Caco-2 (cell line): ENCODE measurements around the gene HDAC4. TPM values are rescaled to one million over a fixed set of nuclear protein-coding genes. Genes with fewer than 3 reads are reported as not detected.

Experiments used
- BruUV-seq: library from RNA; stranded (reverse); fragments of 400-500 nt; replicated peaks from 2 replicates; lab custom pipeline; 2021; lab: Mats Ljungman, UMichigan
- CTCF ChIA-PET: fragments of 300-600 bp; sonication (Branson Sonifier 250); formaldehyde crosslinking; loops from one replicate; lab custom pipeline; 2022; ENCODE audit warnings: antibody characterized with exemption; lab: Charles Lee
- POLR2A ChIA-PET: fragments of 300-600 bp; sonication (Branson Sonifier 250); formaldehyde crosslinking; loops from one replicate; lab custom pipeline; 2022; ENCODE audit warnings: antibody characterized with exemption; lab: Charles Lee
- DNase-seq, 2 experiments: peaks; one replicate each; pipeline versions ENCODE4 v3.0.0 to v3.0.0-alpha.2; 2020 to 2022
- H3K27me3 ChIP-seq: replicated peaks from 2 replicates; pipeline ENCODE4 v1.6.0; 2011; ENCODE audit warnings: low read length; ENCODE audit not compliant: control insufficient read depth, insufficient read depth
- H3K36me3 ChIP-seq: 2 replicates; pipeline ENCODE4 v1.5.1; 2011; ENCODE audit warnings: low read length; ENCODE audit not compliant: control insufficient read depth, insufficient read depth
- H3K4me1 ChIP-seq: fragments of 250-450 bp; sonication (Bioruptor Pico); 2 replicates; pipeline ENCODE4 v1.5.1; 2020; ENCODE audit warnings: mild to moderate bottlenecking
- H3K4me3 ChIP-seq: 2 replicates; pipeline ENCODE4 v1.5.1; 2011; ENCODE audit warnings: low read depth, mild to moderate bottlenecking, control low read depth, low read length
- H3K9me3 ChIP-seq: fragments of 250-450 bp; sonication (Bioruptor Pico); 2 replicates; pipeline ENCODE4 v1.5.1; 2020; ENCODE audit warnings: mild to moderate bottlenecking, moderate library complexity
- H3K27ac Mint-ChIP-seq: one replicate; pipeline ENCODE4 v1.8.0; 2022; ENCODE audit warnings: mixed read lengths; ENCODE audit not compliant: unreplicated experiment
- H3K27me3 Mint-ChIP-seq: one replicate; pipeline ENCODE4 v1.8.0; 2022; ENCODE audit warnings: mixed read lengths; ENCODE audit not compliant: insufficient read depth, unreplicated experiment
- H3K36me3 Mint-ChIP-seq: one replicate; pipeline ENCODE4 v1.8.0; 2022; ENCODE audit warnings: mild to moderate bottlenecking, mixed read lengths; ENCODE audit not compliant: insufficient read depth, unreplicated experiment
- H3K4me1 Mint-ChIP-seq: one replicate; pipeline ENCODE4 v1.8.0; 2022; ENCODE audit warnings: low read depth, mixed read lengths; ENCODE audit not compliant: unreplicated experiment
- H3K4me3 Mint-ChIP-seq: one replicate; pipeline ENCODE4 v1.8.0; 2022; ENCODE audit warnings: mild to moderate bottlenecking, moderate library complexity, mixed read lengths; ENCODE audit not compliant: unreplicated experiment
- H3K9me3 Mint-ChIP-seq: one replicate; pipeline ENCODE4 v1.8.0; 2022; ENCODE audit warnings: mixed read lengths; ENCODE audit not compliant: unreplicated experiment
- intact Hi-C: fragments of 100-400 bp; cut with micrococcal nuclease; formaldehyde crosslinking; loops from one replicate; pipeline ENCODE4 v1.10.0; 2022; ENCODE audit not compliant: unreplicated experiment
- total RNA-seq: library from RNA; stranded (reverse); gene quantifications from 2 replicates; pipeline ENCODE4 v1.2.3, GENCODE V29; 2022
- TF ChIP-seq, protein P1 (sequence below), 2 experiments: fragments of 200-600 bp in 1 of 2; IDR thresholded peaks; 1 replicate in 1 of 2; 2 replicates in 1 of 2; pipeline versions ENCODE4 v1.5.1 to v1.8.0; 2011 to 2022; ENCODE audit warnings: antibody characterized with exemption in 1 of 2, control low read depth in 1 of 2, inconsistent platforms in 1 of 2, low read depth in 1 of 2, low read length in 1 of 2, mild to moderate bottlenecking in 1 of 2, moderate library complexity in 1 of 2; ENCODE audit not compliant: insufficient read depth in 1 of 2, severe bottlenecking in 1 of 2, unreplicated experiment in 1 of 2

Gene HDAC4
- total RNA-seq, 1 experiment from 2014 or later: 15.5 TPM

DNA sequence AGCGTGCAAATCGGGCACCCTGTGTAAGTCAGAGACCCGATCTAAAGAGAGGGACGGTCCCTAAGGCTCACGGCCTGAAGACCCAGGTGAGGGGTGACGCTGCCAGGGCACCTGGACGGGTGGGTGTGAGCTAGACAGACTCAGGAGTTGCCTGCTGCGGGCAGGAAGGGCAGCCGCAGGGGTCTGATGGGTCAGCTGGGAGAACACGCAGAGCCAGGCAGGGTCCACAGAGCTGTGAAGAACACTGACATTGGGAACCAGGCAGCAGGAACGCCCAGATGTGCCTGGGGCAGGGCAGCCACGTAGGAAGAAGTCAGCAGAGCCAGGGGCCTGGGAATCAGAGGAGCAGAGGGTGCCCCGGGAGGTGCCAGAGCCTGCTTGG lies 25.9 kb downstream of the HDAC4 start:
- H3K27me3 Mint-ChIP-seq: no peaks in the 10 kb centered on the region
- intact Hi-C loops: no loop called here
- H3K27ac Mint-ChIP-seq: no peak overlapping the region
- TF ChIP-seq, protein P1, sequence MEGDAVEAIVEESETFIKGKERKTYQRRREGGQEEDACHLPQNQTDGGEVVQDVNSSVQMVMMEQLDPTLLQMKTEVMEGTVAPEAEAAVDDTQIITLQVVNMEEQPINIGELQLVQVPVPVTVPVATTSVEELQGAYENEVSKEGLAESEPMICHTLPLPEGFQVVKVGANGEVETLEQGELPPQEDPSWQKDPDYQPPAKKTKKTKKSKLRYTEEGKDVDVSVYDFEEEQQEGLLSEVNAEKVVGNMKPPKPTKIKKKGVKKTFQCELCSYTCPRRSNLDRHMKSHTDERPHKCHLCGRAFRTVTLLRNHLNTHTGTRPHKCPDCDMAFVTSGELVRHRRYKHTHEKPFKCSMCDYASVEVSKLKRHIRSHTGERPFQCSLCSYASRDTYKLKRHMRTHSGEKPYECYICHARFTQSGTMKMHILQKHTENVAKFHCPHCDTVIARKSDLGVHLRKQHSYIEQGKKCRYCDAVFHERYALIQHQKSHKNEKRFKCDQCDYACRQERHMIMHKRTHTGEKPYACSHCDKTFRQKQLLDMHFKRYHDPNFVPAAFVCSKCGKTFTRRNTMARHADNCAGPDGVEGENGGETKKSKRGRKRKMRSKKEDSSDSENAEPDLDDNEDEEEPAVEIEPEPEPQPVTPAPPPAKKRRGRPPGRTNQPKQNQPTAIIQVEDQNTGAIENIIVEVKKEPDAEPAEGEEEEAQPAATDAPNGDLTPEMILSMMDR (IDR thresholded peaks at IDR 0.05; ENCODE audit: insufficient read depth in 1 of 2, low read depth in 1 of 2, low read length in 1 of 2, severe bottlenecking in 1 of 2, unreplicated experiment in 1 of 2): no peak
- CTCF ChIA-PET: no interaction called here
- no peak for DNase-seq
- H3K36me3 ChIP-seq: no peaks in the 10 kb centered on the region
- no peaks in the 10 kb centered on the region for H3K9me3 Mint-ChIP-seq
- no peaks in the 10 kb centered on the region for H3K36me3 Mint-ChIP-seq
- no peaks in the 10 kb centered on the region for H3K9me3 ChIP-seq
- POLR2A ChIA-PET: no interaction called here
- no peaks in the 10 kb centered on the region for H3K4me1 Mint-ChIP-seq
- no TSS peak for BruUV-seq
- no peak overlapping the region for H3K4me3 ChIP-seq
- no peaks in the 10 kb centered on the region for H3K4me1 ChIP-seq
- no peak overlapping the region for H3K4me3 Mint-ChIP-seq
- H3K27me3 ChIP-seq: no peaks in the 10 kb centered on the region

DNA sequence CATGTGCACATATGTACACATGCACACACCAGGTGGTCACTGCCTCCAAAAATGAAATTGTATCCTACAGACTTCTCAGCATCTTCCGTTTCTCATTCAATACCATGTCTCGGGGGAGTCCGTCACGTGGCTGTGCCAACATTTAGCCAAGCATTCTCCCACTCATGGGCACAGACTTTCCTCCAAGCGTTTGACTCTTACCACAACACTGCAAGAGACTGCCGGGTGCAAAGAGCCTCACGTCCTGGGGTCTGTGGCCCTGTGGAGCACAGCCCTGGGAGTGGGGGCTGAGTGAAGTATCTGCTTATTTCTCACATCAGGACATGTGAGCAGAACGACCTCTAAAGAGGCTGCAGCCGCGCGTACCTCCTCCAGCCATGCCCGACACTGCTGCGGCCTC lies 28.0 kb downstream of the HDAC4 start:
- no peaks in the 10 kb centered on the region for H3K27me3 Mint-ChIP-seq
- H3K27ac Mint-ChIP-seq: no peak overlapping the region
- BruUV-seq: no TSS peak
- TF ChIP-seq, protein P1 (IDR thresholded peaks at IDR 0.05; ENCODE audit: insufficient read depth in 1 of 2, low read depth in 1 of 2, low read length in 1 of 2, severe bottlenecking in 1 of 2, unreplicated experiment in 1 of 2): no peak
- Histone ChIP-seq H3K4me3 (no peak overlapping the region), H3K4me1 (no peaks in the 10 kb centered on the region), H3K36me3 (no peaks in the 10 kb centered on the region), H3K27me3 (no peaks in the 10 kb centered on the region), H3K9me3 (no peaks in the 10 kb centered on the region)
- no peaks in the 10 kb centered on the region for H3K36me3 Mint-ChIP-seq
- no peaks in the 10 kb centered on the region for H3K9me3 Mint-ChIP-seq
- no peaks in the 10 kb centered on the region for H3K4me1 Mint-ChIP-seq
- POLR2A ChIA-PET: no interaction called here
- DNase-seq: no peak
- CTCF ChIA-PET: no interaction called here
- intact Hi-C loops: no loop called here
- no peak overlapping the region for H3K4me3 Mint-ChIP-seq

DNA sequence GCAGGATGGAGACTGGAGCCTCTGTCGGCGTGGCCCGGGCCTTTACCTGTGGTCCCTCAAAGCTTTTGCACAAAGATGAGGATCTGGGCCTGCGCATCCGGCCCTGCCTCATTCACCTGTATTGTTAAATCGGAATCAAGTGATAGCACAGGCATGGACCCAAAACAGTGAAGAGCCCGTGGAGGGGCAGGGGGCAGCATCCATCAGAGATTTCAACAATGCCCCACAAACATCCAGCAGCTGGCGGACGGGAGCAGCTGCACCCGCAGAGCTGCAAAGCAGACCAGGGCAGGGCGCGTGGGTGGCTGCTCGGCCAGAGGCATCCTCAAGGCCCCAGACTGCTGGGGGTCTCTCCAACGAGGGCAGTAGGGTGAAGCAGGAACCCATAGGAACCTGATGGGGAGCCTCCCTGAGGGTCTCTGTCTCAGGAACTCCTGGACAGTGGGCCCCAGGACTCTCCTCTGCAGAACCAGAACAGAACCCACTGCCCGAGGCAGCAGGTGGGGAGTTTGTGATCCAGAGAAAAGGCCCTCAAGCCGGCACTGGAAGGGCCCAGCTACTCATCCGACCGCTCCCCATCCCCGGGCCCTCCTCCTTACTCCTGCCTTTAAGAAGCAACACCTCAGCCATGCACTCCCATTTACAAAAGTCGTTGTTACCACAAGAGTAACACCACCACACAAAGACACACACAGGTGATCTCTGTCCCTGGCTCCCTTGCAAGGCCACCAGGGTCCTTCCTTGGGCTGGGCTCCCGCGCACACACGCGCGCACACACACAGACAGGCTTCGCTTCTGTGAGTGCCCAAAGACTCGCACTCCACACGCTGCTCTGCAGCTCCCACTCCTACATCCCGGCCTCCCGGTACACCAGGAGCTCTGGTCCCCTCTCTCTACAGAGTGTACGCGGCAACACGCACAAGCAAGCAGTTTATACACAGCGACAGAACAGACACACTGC lies 28.8 kb downstream of the HDAC4 start:
- H3K27ac Mint-ChIP-seq: no peak overlapping the region
- POLR2A ChIA-PET: interaction anchor here (0.5 kb wide), 1 partner anchor 72 kb away, joined by 4 read pairs; no protein-coding TSS in a partner anchor
- TF ChIP-seq, protein P1 (IDR thresholded peaks at IDR 0.05; ENCODE audit: insufficient read depth in 1 of 2, low read depth in 1 of 2, low read length in 1 of 2, severe bottlenecking in 1 of 2, unreplicated experiment in 1 of 2): no peak
- no peaks in the 10 kb centered on the region for H3K36me3 Mint-ChIP-seq
- no peak overlapping the region for H3K4me3 Mint-ChIP-seq
- no peaks in the 10 kb centered on the region for H3K4me1 ChIP-seq
- CTCF ChIA-PET: no interaction called here
- no peaks in the 10 kb centered on the region for H3K27me3 ChIP-seq
- H3K36me3 ChIP-seq: no peaks in the 10 kb centered on the region
- H3K4me1 Mint-ChIP-seq: no peaks in the 10 kb centered on the region
- no peaks in the 10 kb centered on the region for H3K9me3 Mint-ChIP-seq
- no peak overlapping the region for H3K4me3 ChIP-seq
- no TSS peak for BruUV-seq
- no peak for DNase-seq
- H3K27me3 Mint-ChIP-seq: no peaks in the 10 kb centered on the region
- no peaks in the 10 kb centered on the region for H3K9me3 ChIP-seq
- intact Hi-C loops: no loop called here
